Colon (tissue), 2 donors: ENCODE measurements around the gene NPAS3.

Experiments
- FAIRE-seq: peaks from 2 replicates; lab custom pipeline; 2012; peaks lifted over from hg19 to GRCh38; lab: Jason Lieb, UNC
- donor health status: control.
- donor health status: control.

Gene NPAS3

DNA sequence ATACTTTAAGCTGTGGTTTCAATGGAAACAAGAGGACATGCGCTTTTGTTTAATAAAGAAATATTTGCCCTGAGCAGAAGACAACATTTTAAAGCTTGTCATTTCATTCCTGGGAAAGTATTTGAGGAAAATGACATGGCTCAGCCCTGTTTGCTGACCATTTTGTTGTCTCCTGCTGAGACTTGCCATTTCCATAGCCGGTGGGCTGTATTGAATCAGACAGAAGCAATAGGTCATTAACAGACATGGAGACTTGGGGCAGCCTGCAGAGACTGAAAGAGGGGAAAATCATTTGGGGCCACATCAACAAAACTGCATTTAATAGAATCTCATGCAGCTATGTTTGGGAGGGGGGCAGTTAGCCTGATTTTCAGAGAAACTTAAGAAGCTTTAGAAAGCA, 443.0 kb downstream of the NPAS3 start:
- FAIRE-seq, result no peak

DNA sequence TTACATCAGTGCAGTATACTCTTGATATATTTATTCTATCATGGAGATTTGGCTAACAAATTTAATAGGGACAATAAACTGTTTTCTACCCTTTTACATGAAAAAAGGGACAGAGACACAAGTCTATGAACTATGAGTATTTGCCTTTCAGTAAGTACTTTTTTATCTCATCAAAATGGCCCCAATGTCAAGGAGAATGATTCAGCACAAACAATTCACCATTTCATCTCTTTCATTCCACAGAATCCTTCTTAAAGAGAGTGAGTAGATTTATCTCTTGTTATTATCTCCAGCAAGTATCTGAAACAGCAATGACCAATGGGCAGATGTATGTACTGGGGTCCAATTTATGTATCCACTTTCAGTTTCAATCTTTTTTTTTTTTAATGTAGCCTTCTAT, 447.5 kb downstream of the NPAS3 start:
- FAIRE-seq, result no peak

DNA sequence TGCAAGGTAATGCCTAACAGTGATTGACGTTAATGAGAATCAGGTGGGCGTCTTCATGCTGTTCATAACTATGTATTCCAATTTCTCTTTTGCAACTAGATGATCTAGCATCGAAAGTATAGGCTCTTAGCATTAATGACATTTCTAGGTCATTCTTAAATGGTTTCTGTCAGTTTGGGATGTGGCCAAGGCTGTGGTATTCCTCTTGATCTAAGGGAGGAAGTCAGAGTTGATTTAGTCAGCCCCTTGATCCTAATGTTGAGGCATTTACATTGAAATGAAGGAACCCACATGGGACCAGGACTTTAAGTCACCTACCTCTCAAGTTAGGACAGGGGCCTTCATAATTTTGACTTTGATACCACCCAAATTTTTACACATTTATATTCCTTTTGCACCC, 448.1 kb downstream of the NPAS3 start:
- FAIRE-seq, result no peak

DNA sequence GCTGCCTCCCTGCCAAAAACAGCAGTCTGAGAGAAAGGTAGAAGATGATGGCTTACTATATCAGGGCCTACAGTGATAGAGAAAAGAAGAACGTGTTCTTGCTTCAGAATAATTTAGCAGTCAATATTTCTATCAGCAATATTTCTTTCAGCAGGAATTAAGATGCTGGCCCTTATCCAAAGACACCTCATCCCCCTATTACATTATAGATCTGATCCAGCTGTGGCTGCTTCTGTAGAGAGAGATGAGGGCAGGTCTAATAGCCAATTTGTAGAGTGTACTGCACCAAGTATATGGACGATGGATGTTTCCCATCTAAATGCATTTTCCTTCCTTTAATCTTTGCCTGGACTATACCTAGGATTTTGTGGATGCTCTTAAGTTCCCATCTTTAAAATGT, 451.7 kb downstream of the NPAS3 start:
- FAIRE-seq, result no peak

DNA sequence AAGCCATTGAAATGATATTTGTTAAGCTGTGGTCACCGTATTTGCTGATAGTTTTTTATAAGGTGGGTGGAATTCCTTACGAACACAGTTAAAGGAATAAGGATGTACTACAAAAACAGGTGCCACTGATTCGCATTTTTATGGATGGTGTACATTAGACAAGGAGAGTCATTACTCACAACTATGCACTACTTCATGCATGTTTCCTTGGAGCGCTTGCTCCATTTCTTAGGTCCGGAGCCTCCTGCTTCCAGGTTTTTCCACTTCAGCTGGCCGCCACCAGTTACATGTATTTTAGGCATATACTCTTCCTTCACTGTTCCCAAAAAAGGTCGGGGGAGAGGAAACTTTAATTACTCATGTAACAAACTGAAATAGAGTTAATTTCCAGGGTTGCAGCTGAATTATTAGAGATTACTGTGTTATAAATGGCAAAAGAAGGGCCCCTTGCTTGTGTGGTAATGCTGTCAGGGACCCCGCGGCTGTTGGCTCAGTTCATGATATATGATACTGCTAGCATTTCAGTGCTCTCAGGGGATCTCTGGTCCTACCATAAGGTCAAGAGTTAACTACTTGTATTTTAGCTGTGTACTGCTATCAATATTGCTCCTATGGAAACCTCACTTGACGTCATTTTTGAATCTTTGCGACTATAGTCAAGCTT, 454.7 kb downstream of the NPAS3 start:
- FAIRE-seq, result no peak

DNA sequence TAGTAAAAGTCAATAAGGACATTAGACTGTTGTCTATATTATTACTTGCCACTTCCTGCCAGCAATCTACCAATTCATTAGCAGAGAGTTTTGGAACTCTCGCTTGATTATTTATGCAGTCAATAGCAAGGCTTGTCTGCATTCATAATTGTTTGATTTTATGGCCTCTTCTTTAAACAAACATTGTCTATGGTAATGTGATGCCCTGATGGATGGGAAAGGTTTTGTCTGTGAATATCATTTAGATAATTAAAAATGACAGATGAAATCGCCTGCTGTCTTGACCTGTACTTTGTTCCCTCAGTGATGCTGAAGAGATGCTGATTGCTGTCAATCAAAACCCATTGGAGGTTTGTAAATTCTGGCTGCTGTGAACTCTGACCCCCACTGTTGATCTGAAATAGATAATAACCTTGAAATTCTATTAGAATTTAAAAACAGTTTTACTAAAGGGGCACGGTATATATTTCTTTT, 455.3 kb downstream of the NPAS3 start:
- no peak for FAIRE-seq

DNA sequence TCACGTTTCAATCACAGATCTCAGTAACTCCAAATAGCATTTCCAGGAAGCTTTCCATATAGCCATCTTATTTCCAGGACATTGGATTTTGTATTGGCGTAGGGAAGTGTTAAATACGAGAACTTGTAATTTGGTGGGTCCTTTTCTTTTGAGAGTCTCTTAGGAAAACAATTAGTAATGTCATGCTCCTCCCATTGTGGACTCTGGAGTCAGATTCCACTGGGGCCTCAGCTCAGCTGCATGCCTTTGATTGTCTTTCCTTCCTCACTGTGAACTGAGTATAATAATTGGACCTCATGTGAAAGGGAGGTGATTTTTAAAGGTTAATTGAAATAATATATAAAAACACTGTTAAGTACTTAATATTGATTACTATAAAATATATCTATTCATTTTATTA, 462.6 kb downstream of the NPAS3 start:
- FAIRE-seq, result no peak

DNA sequence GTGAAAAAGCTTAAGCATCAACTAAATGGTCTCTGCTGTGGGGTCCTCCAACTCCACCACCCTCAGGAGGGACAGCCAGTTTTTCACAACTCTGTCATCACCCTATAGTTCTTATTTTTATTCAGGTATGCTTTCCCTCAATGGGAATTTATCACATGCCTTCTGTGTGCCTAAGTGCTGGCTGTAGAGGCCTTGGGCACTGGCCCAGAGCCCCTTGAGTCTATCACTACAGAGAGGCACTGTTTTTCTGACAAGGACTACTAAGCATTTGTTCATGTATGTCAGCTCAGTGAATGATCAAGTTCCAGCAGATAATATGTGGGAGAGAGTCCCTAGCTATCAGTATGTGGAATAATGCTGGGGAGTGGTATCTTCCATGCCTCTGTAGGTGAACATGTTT, 463.9 kb downstream of the NPAS3 start:
- no peak for FAIRE-seq

DNA sequence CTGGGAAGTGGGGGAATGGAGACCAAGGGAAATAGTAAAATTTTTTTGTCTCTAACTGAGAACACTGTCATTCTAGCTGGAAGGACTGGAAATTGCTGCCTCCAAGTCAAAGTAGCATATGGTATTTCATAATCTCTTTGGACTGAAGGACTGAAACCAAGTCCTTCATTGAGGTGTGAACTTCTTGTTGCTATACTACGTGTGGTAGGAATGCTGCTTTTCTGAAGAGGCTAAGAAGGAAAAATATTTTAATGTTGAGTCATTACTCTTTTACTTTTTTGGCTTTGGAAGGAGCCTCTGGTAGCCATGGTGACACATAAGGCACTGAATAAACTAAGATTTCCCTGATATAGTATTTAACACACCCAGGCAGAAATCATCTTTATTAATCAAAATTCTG, 465.4 kb downstream of the NPAS3 start:
- no peak for FAIRE-seq

DNA sequence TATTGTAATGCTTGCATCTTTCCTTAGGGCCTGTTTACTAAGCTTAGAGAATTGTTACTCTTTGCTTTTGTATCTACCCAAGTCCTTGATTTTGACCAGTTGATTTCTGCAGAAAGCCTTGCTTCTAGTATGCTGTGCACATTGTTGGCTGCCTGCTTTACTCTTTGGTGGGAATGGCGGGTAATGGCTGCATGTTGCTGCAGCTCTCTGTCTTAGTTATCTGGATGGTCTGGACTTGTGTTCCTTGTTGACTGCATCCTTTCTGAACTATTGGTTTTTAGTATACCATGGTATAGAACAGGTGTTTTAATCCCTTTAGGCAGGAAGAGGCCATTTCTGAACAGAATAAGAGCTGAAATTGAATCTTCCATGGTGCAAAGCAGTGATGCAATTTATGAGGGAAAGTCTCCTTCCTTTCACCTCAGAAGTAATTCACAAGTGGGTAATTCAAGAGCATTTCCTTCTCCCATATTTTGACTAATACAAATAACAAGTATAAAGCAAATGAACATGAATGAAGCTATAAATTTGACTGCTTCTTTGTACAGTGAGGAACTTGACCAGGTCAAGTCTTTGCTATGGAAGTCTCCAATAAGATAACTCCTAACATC, 466.4 kb downstream of the NPAS3 start:
- no peak for FAIRE-seq

DNA sequence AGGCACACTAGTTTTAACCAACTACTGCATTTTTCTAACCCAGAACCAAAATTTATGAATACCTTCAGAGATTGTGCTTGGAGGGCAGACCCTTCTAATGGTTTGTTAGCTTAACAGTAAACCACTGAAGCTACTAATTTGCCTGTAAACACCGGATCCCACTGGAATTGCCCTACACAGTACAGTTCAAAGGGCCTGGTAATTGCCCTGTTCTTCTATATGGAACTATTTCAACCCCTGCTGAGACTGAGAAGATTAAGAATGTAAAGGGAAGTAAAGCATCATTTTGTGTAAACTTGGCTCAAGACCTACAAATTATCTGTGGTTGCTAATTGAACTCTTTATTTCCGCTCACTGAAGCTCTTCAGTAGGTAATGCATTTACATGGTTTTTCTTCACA, 468.1 kb downstream of the NPAS3 start:
- no peak for FAIRE-seq

DNA sequence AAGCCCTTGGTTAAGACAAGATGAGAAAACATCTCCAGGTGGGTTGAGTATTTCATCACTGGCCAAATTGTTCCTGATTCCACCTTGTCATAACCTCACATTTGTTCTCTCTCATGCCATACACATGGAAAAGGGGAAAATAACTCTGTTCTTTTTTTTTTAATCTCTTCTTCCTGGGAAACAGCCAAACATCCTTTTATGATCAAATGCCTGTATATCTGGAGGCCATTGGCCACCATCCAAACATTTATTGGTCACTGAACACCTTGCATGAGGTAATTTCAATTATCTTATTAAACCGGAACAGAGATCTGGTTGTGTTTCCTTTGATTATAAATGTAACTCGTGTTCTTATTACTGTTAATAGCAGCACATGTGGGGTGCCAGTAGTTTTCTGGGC, 469.6 kb downstream of the NPAS3 start:
- FAIRE-seq, result no peak

DNA sequence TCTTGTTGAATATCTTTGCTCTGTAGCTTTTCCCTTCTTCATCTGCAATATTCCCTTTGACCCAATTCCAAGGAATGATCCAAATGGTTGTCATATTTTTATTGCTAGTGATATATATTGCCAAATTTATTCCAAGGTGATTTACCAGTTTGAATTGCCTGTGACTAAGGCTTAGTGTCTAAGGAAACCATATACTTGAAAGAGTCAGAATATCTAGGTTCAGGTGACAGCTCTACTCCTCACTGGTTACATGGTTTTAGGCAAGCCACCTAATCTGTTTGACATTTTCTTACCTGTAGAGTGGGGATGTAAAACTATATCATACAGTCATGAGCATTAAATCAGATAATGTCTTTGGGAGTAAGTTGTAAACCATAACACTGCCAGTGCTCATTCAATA, 473.8 kb downstream of the NPAS3 start:
- FAIRE-seq, result no peak

DNA sequence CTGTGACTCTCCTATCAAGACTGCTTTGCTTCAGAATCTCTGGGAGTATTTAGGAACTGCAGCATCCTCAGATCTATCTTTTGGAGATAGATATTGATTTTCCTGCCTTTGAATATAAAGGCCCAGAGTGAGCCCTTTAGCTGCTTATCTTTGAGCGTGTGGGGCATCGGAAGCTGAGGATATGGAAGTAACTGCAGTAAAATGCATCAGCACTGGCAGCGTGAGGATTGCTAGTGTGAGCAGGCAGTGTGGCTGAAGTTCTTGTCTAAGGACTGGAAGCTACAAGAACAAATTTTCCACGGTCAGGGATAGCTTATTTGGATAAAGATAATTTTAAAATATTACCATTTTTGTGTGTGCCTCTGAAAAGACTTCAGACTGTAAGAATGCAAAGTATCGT, 474.7 kb downstream of the NPAS3 start:
- no peak for FAIRE-seq

DNA sequence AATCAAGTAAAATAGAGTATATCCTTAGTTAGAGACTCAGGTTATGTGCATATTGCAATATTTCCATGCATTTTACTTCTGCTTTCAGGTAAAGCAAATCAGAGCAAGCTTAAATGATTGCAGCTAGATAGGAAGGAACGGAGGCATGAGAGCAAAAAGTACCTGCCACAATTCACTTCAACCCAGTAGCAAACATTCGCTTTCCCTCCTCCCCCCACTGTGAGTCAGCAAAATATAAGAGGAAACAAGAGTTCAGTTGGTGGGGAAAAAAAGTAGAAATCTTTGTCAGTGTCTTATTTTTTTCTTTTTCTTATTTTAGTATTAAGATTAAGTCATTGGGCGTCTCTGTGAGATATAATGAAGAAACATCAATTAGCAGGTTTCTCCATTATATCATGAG, 475.4 kb downstream of the NPAS3 start:
- no peak for FAIRE-seq

DNA sequence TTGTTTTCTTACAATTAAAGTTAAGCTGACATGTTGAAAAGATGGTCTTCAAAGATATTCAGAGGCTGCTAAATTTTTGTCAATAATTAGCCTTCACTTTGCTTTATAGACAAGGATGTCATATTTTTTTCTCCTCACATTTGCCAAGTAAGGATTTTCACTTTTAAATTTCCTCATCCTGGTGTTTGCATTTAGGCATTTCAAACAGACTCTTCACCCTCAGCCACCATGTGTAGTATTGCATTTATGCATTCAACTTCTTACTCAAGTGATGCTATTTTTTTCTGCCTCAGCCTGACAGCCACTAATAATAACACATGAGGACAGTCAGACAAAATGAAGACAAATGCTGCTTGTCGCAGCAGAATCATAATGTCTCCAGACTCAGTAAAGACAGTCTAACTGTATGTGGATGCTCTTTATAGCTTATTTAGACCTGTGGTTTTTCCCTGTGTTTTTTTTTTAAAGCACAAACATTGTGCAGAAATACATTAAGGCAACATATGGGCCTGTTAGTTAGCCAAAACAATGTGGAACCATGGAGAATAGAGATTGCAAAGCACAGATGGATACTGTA, 481.5 kb downstream of the NPAS3 start:
- no peak for FAIRE-seq

DNA sequence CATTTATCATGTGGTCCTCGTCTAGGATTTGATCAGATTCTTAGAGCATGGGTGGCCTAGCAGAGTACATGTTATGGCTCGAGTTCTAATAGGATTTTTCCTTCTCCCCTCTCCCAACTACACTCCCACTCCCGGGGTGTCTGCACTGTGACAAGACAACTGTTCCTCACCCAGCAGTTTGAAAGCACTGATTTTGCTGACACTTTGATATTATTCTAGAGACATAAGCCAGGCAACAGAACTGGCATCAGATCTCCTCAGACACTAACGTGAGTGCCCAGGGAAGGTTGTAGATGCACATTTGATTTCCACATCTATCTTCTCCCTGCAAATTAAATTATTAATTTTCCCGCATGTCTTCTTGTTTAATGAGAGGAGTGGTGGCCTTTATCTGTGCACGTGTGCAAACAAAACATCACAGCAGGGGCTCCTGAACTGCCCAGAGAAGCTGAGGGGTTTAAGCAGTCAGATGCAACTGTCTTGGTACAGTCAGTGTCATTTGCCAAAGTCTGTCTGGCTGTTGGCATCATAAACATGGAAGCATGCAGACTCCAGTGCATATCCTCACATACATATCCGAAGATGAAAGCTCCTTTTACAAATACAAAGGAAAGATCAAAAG, 491.8 kb downstream of the NPAS3 start:
- no peak for FAIRE-seq

DNA sequence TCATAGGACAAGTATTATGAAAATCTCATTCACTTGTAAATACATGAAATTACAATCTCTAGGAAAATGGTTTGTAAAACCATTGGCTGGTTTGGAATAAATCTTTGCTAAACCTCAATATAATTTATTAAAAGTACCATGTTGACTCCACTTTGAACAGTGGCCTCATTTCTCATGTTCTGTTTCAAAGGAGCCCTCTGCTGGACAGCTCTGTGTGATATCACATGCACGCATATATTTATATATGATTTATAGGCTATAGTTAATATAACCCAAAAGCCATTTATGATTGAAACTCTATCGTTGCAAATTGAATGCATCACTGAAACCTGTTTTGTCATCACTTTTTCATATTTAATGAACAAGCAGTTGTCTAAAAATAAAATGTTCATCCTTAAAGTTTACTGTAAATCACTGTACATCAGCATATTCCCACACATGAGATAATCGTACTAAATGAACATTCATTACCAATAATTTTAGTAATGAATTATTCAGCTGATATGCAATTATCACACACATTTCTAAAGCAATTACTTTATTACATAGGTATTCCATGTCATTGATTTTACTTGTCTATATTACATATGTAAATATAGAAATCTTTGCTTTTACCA, 493.8 kb downstream of the NPAS3 start:
- peak; percentile 65 for FAIRE-seq

DNA sequence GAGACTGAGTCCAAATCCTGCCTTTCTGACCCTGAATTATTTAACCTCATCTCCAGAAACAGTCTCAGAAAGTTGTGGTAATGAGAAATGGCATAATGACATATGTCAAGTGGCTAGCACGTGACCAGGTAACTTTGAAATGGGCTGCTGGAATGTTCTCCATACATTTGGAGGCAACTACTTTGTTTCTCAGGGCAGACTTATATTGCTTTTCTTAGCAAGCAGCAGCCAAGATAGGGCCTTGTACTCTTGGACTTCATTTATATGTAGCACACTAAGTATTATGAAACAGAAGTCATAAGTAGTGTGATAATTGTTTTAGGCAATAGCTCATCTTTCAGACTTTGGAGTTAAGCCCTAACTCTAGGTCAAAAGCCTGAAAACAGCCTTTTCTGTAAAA, 494.7 kb downstream of the NPAS3 start:
- FAIRE-seq, result no peak

DNA sequence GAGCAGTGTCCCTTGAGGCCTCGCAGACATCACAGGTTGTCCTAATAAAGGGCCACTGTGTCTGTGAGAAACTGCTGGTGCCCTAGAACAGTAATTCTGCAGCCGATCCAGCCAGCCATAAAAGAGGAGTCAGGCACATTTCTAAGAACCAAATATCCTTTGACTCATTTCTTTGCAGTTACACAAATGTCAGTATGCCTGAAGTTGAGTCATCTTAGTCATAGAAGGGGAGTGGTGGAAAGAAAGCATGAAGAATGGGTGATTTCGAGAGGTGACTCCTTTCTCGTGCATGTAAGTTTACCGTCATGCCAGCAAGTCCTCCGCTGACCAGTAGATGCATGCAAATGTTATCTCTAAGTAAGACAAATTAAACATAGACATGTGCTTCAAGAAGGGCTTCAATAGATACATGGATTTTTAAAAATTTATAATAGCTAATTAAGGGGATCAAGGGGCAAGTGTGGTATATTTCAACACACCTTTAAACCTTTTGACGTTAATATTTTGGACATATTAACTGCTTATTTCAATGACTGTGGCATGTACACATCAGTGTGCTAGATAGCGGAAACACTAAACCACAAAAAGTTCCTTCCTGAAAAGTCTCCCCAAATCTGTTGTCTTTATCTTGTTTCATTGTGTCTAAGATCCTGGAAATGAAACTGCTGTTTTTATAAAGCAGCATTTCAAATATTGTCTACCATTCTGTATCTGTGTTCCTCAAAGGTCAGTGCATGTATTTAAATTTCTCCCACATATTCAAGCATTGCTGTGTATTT, 497.4 kb downstream of the NPAS3 start:
- FAIRE-seq, result no peak

DNA sequence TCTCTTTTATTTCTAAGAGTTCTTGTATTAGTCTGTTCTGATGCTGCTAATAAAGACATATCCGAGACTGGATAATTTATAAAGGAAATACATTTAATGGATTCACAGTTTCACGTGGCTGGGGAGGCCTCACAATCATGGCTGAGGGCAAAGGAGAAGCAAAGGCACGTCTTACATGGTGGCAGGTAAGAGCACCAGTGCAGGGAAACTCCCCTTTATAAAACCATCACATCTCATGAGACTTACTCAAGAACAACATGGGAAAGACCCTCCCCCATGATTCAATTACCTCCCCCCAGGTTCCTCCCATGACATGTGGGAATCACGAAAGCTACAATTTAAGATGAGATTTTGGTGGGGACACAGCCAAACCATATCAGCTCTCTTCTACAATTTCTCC, 503.0 kb downstream of the NPAS3 start:
- FAIRE-seq, result no peak

DNA sequence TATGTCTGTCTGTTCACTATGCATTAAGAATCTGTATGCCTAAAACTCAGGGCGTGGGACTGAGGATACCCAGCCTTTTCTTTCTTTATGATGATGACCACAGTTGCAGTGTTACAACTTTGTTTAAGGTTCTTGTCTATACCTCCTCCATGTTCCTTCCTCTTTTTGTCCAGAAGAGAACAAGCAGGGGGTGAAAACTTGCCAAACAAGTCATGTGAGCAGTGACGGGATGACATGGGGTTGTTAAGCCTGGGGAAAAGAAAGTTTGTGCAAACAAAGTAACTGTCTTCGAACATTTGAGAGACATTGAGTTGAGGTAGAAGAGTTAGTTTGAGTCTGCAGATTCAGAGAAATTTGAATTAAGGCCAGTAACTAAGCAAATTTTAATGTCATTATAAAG, 505.5 kb downstream of the NPAS3 start:
- FAIRE-seq, result no peak
